Muscle layer of duodenum (tissue), 2 donors: ENCODE results near the gene ONECUT3.
"Not testable (repeated sequence)": the region's sequence is repeated elsewhere in the genome, so short reads cannot be mapped to it uniquely, and the experiment has no call there.

ENCODE experiments used
- H3K27ac ChIP-seq: one replicate; pipeline ENCODE4 v1.7.0; 2013; ENCODE audit warnings: mild to moderate bottlenecking, low read length
- H3K27me3 ChIP-seq: one replicate; pipeline ENCODE4 v1.7.0; 2013; ENCODE audit warnings: low read depth, mild to moderate bottlenecking, control low read depth, low read length
- H3K36me3 ChIP-seq, 2 donors: one replicate each; pipeline ENCODE4 v1.7.0; 2013; ENCODE audit warnings: low read length in 2 of 2, control low read depth in 1 of 2, mild to moderate bottlenecking in 1 of 2; ENCODE audit not compliant: insufficient read depth in 2 of 2, control insufficient read depth in 1 of 2
- H3K4me1 ChIP-seq, 2 donors: one replicate each; pipeline ENCODE4 v1.7.0; 2013; ENCODE audit warnings: low read length in 2 of 2, mild to moderate bottlenecking in 2 of 2, control low read depth in 1 of 2, moderate library complexity in 1 of 2; ENCODE audit not compliant: insufficient read depth in 2 of 2, control insufficient read depth in 1 of 2
- H3K4me3 ChIP-seq, 2 donors: one replicate each; pipeline ENCODE4 v1.7.0; 2013; ENCODE audit warnings: low read length in 2 of 2, low read depth in 1 of 2, mild to moderate bottlenecking in 1 of 2
- H3K9me3 ChIP-seq, 2 donors: one replicate each; pipeline ENCODE4 v1.7.0; 2013; ENCODE audit warnings: low read length in 2 of 2, control low read depth in 1 of 2, mild to moderate bottlenecking in 1 of 2; ENCODE audit not compliant: control insufficient read depth in 1 of 2
- donor health status: healthy.

Gene ONECUT3

GRCh38 chr19:1752757-1753728, at the start of gene ONECUT3:
Gene ONECUT3 (plus strand): TSS chr19:1753506. CDS start chr19:1753663, 157 bp downstream.
- peaks cover 0 to 53% of the 10 kb centered on the region in 2 donors for H3K4me1 ChIP-seq
- no peak within 1 kb of the TSS for H3K27ac ChIP-seq
- no peaks in the 10 kb centered on the region for H3K9me3 ChIP-seq
- no peak within 1 kb of the TSS for H3K4me3 ChIP-seq
- no peaks in the 10 kb centered on the region for H3K36me3 ChIP-seq
- H3K27me3 ChIP-seq = peaks cover 64% of the 10 kb centered on the region

GRCh38 chr19:1704339-1704738, 49.0 kb upstream of the ONECUT3 start:
- Histone ChIP-seq H3K4me3 (no peak overlapping the region), H3K4me1 (no peaks in the 10 kb centered on the region), H3K36me3 (no peaks in the 10 kb centered on the region), H3K27me3 (peaks cover 19% of the 10 kb centered on the region), H3K27ac (no peak overlapping the region), H3K9me3 (peaks cover 0 to 3% of the 10 kb centered on the region in 2 donors)

- Histone ChIP-seq H3K4me3 (no peak overlapping the region), H3K4me1 (no peaks in the 10 kb centered on the region), H3K27ac (no peak overlapping the region), H3K36me3 (no peaks in the 10 kb centered on the region), H3K27me3 (peaks cover 12% of the 10 kb centered on the region), H3K9me3 (peaks cover 0 to 3% of the 10 kb centered on the region in 2 donors)
Observed at GRCh38 chr19:1705367-1705766, 47.9 kb upstream of the ONECUT3 start.

- not testable (repeated sequence) for H3K9me3 ChIP-seq, H3K27ac ChIP-seq, H3K4me3 ChIP-seq, H3K27me3 ChIP-seq, H3K4me1 ChIP-seq, H3K36me3 ChIP-seq
Observed at GRCh38 chr19:1706646-1707045, 46.7 kb upstream of the ONECUT3 start.

- Histone ChIP-seq H3K27me3 (no peaks in the 10 kb centered on the region), H3K4me3 (no peak overlapping the region), H3K36me3 (no peaks in the 10 kb centered on the region), H3K9me3 (peaks cover 0 to 3% of the 10 kb centered on the region in 2 donors), H3K27ac (no peak overlapping the region), H3K4me1 (no peaks in the 10 kb centered on the region)
Observed at GRCh38 chr19:1707240-1707639, 46.1 kb upstream of the ONECUT3 start.

GRCh38 chr19:1713170-1713569, 40.1 kb upstream of the ONECUT3 start:
- no peaks in the 10 kb centered on the region for H3K4me1 ChIP-seq
- H3K9me3 ChIP-seq = no peaks in the 10 kb centered on the region
- no peak overlapping the region for H3K27ac ChIP-seq
- H3K27me3 ChIP-seq = peaks cover 12% of the 10 kb centered on the region
- no peak overlapping the region for H3K4me3 ChIP-seq
- no peaks in the 10 kb centered on the region for H3K36me3 ChIP-seq

- Histone ChIP-seq H3K27ac (no peak overlapping the region), H3K4me1 (no peaks in the 10 kb centered on the region), H3K27me3 (peaks cover 30% of the 10 kb centered on the region), H3K36me3 (no peaks in the 10 kb centered on the region), H3K9me3 (no peaks in the 10 kb centered on the region), H3K4me3 (no peak overlapping the region)
Observed at GRCh38 chr19:1715540-1715939, 37.8 kb upstream of the ONECUT3 start.

GRCh38 chr19:1717200-1717969, 35.9 kb upstream of the ONECUT3 start:
- Histone ChIP-seq H3K27ac (no peak overlapping the region), H3K9me3 (no peaks in the 10 kb centered on the region), H3K36me3 (no peaks in the 10 kb centered on the region), H3K4me1 (no peaks in the 10 kb centered on the region), H3K4me3 (no peak overlapping the region), H3K27me3 (peaks cover 30% of the 10 kb centered on the region)

- Histone ChIP-seq H3K4me1 (no peaks in the 10 kb centered on the region), H3K4me3 (no peak overlapping the region), H3K27me3 (peaks cover 30% of the 10 kb centered on the region), H3K27ac (no peak overlapping the region), H3K36me3 (no peaks in the 10 kb centered on the region), H3K9me3 (no peaks in the 10 kb centered on the region)
Observed at GRCh38 chr19:1717970-1718264, 35.4 kb upstream of the ONECUT3 start.

GRCh38 chr19:1718420-1719291, 34.6 kb upstream of the ONECUT3 start:
- H3K27me3 ChIP-seq = peaks cover 30% of the 10 kb centered on the region
- no peaks in the 10 kb centered on the region for H3K4me1 ChIP-seq
- H3K27ac ChIP-seq = no peak overlapping the region
- no peaks in the 10 kb centered on the region for H3K9me3 ChIP-seq
- H3K36me3 ChIP-seq = no peaks in the 10 kb centered on the region
- H3K4me3 ChIP-seq = no peak overlapping the region

GRCh38 chr19:1719519-1719918, 33.8 kb upstream of the ONECUT3 start:
- Histone ChIP-seq H3K9me3 (no peaks in the 10 kb centered on the region), H3K27me3 (peaks cover 30% of the 10 kb centered on the region), H3K36me3 (no peaks in the 10 kb centered on the region), H3K4me3 (no peak overlapping the region), H3K27ac (no peak overlapping the region), H3K4me1 (no peaks in the 10 kb centered on the region)
